AG09319 (cell line): ENCODE measurements around the gene TEPSIN.

Experiments used
- DNase-seq: peaks from one replicate; pipeline ENCODE4 v3.0.0-alpha.2; 2010; ENCODE audit warnings: low read depth; ENCODE audit errors: extremely low read depth
- TF ChIP-seq, protein P1 (sequence below): IDR thresholded peaks from 2 replicates; pipeline ENCODE4 v1.5.1; 2011; ENCODE audit warnings: low read depth, mild to moderate bottlenecking, inconsistent platforms, low read length, moderate library complexity

TEPSIN gene

DNA sequence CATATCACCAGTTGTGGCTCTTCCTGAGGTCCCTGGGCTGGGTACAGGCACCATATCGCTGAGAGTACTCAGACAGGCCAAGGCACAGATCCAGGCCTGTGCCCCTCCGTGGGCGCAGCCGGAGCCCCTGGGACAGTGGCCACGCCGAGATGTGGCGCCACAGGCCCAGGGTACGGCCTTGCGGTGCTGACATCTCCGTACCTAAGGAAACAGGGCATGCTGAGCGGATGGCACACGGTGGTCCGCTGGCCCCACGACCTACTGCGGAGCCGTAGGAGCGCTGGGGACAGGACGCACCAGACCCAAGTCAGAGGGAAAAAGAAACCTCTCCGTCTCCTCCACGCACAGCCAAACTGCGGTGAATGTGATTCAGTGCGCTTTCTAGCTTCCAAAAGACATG, 26.7 kb upstream of the TEPSIN start:
- TF ChIP-seq, protein P1, sequence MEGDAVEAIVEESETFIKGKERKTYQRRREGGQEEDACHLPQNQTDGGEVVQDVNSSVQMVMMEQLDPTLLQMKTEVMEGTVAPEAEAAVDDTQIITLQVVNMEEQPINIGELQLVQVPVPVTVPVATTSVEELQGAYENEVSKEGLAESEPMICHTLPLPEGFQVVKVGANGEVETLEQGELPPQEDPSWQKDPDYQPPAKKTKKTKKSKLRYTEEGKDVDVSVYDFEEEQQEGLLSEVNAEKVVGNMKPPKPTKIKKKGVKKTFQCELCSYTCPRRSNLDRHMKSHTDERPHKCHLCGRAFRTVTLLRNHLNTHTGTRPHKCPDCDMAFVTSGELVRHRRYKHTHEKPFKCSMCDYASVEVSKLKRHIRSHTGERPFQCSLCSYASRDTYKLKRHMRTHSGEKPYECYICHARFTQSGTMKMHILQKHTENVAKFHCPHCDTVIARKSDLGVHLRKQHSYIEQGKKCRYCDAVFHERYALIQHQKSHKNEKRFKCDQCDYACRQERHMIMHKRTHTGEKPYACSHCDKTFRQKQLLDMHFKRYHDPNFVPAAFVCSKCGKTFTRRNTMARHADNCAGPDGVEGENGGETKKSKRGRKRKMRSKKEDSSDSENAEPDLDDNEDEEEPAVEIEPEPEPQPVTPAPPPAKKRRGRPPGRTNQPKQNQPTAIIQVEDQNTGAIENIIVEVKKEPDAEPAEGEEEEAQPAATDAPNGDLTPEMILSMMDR: no peak
- no peak for DNase-seq

DNA sequence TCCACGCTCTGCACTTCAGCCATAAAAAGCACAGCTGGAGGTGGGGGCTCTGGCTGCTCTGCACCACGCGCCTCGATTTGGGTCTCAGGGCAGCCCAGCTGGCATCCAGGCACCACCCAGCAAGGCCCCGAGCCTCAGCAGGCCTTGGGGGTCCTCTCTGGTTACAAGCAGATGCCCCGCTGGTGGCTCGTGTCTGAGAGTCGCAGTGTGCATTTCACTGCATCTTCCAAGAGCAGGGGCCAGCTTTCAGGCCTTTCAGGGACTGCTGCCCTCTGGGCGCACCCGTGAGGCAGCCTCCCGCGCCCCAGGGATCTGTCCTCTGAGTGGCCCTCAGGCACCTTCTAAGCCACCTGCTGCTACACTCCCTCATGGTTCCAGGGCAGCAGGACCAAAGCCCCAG, 25.8 kb upstream of the TEPSIN start:
- TF ChIP-seq, protein P1: no peak

DNA sequence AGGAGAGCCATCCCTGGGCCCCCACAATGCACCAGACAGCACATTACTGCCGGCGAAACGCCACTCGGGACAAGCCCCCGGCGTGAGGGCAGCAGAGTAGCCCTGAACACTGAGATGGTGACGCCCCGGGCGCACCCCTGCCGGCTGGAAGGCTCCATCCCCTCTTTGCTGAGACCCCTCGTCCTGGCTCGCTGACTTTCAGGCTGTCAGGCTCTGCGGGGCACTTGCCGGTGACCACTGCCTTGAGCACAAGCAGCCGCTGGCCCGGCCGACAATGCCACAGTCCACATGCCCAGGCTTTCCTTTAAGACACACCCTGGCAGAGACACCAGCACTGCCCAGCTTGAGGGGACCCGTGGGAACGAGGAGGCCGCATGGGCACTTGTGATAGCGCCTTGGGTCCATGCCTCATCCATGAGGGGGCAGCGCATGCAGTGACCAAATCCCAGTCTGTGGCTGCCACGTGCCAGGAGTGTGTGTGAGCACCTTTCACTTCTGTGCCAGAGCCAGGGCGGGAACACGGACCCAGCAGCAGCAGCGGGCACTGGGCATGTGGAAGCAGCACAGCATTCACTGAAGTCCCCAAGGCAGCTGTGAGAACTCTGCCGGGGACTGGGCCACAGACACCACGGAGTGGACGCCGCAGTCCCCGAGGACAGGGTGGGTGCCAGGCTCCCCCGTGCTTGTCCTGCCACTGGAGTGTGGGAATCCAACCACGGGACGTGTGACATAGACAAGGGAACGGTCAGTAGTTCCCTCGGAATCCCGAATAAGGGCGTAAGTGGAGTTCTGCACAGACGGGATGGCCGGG, 24.7 kb upstream of the TEPSIN start:
- no peak for DNase-seq
- TF ChIP-seq, protein P1: no peak

More for the DNA sequence above, 25.8 kb upstream of the TEPSIN start:
- no peak for DNase-seq

DNA sequence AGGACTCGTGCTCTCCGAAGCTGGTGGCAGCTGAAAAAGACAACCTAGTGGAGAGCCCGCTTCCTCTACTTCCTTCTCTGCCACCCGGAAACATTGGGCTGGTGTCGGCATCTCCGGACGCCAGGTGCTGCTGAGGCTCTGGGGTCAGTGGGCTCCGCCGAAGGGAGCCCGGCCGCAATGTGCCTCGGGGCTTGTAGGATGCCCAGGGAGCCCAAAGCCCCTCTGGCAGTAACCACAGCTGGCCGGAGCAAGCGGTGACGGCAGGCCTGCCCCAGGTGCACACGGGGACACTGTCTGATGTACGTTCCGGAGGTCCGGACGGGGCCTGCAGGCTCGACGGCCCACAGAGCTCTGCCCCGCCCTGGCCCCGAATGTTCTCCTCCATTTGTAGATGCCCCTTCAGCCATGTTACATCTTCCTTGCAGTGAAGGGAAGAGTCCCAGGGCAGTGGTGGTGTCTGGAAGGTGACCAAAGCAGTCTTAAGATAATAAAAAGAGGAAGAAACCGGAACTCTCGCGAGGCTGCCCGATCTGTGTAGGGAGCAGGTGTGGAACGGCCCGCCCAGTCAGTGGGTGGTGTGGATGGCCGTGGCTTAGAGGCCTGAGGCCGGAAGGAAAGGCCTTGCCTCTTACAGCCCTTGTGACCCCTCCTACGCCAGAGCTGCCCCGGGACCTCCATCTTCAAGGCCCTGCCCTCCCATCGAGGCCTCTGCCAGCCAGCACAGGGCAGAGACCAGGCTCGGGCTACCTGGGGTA, 22.9 kb upstream of the TEPSIN start:
- TF ChIP-seq, protein P1: no peak

DNA sequence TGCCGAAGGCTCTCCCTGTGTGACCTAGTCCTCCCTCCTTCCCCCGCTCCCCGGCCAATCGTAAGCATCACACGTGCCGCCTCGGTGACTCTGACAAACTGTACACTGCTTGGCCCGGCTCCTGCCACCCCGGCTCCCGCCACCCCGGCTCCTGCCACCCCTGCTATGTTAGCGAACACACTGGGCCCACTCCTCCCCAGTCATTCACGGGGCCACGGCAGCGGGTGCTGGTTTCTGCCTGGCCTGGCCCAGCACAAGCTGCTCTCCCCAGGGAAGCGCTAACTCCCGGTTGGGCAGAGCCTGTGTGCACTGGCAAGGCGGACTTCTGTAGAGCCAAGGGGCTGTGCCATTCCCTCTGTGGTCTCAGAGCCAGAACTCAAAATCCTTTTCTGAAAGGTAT, 22.2 kb upstream of the TEPSIN start:
- DNase-seq: no peak
- TF ChIP-seq, protein P1: no peak

More for the DNA sequence above, 22.9 kb upstream of the TEPSIN start:
- no peak for DNase-seq

DNA sequence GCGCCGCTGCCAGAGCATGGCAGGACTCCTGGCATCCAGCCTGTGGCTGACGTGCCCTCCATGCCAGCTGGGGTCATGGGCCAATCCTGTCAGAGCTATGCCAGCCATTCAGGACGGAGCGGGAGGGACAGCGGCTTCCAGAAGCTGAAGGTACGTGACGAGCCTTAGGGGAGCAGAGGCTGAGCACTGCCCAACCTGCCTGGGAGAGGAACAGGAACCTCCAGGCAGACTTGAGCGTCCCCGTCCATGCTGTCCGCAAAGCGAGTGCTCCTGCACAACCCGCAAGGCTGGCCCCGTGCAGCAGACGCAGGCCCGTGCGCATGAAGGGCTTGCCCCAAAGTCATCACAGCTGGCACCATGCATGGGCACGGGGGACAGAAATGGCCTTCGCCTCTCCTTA, 21.8 kb upstream of the TEPSIN start:
- TF ChIP-seq, protein P1: no peak
- DNase-seq: no peak

DNA sequence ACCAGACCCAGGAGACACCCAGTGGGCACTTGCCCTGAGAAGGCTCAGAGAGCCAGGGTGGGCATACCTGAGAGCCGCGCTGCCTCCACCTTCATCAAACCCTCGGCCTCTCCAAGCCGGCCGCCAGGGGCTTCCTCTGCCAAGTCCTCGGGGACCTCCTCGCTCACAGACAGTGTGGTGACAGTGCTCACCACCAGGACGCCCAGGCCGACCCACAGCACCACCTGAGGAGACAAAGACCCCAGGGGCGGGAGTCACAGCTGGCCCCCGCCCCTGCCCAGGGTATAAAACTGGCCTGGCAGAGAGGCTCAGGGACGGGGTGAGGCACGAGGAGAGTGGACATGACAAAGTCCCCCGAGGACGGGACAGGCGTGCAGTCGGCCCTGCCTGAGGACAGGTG, 21.3 kb upstream of the TEPSIN start:
- TF ChIP-seq, protein P1: no peak
- no peak for DNase-seq
